ENCODE measurements around the gene CDKN2AIP.

GRCh38 chr4:183430317-183430993, 14.0 kb upstream of the CDKN2AIP start:
- TF ChIP-seq CTCF (IDR thresholded peaks at IDR 0.05) (no peak), EZH2 (IDR thresholded peaks at IDR 0.05; ENCODE audit: borderline replicate concordance, insufficient read depth, low read depth, low read length, poor library complexity, severe bottlenecking) (no peak)
